HG03039 (cell line): ENCODE measurements around the gene RASA4.
A peak's percentile ranks its signal among the peaks of the same experiment; 100 is the strongest.
"Not testable (repeated sequence)": the region's sequence is repeated elsewhere in the genome, so short reads cannot be mapped to it uniquely, and the experiment has no call there.

Source experiments
- ATAC-seq: cut with Tn5 transposase; IDR thresholded peaks from one replicate; pipeline ENCODE4 v1.9.1; 2021; ENCODE audit warnings: mild to moderate bottlenecking, moderate library complexity; ENCODE audit not compliant: unreplicated experiment

The RASA4 gene

GRCh38 chr7:102616507-102617125 is at the start of gene RASA4:
Gene RASA4 (minus strand): TSS chr7:102616756. CDS start chr7:102616689, 67 bp downstream.
- peak; percentile 73 for ATAC-seq

- not testable (repeated sequence) for ATAC-seq
These were observed 48.2 kb upstream of the RASA4 start for GRCh38 chr7:102664765-102665164.

GRCh38 chr7:102649924-102650323 is 33.4 kb upstream of the RASA4 start, which contains the start of gene SPDYE2B:
Gene SPDYE2B (plus strand): TSS chr7:102650319. CDS start chr7:102652349, 2,030 bp downstream.
- ATAC-seq = not testable (repeated sequence)

GRCh38 chr7:102647813-102648212 is 31.3 kb upstream of the RASA4 start:
- not testable (repeated sequence) for ATAC-seq

- ATAC-seq = not testable (repeated sequence)
These were observed 26.8 kb upstream of the RASA4 start for GRCh38 chr7:102643404-102643803.

GRCh38 chr7:102642691-102643090 is 26.1 kb upstream of the RASA4 start, which contains the start of gene UPK3BL1:
Gene UPK3BL1 (minus strand): TSS chr7:102642791. CDS start chr7:102642741, 50 bp downstream.
- not testable (repeated sequence) for ATAC-seq

GRCh38 chr7:102638848-102639247 is 22.3 kb upstream of the RASA4 start:
- ATAC-seq = not testable (repeated sequence)

GRCh38 chr7:102636956-102637355 is 20.4 kb upstream of the RASA4 start:
- ATAC-seq = not testable (repeated sequence)

- not testable (repeated sequence) for ATAC-seq
These were observed 18.8 kb upstream of the RASA4 start for GRCh38 chr7:102635354-102635753.

- not testable (repeated sequence) for ATAC-seq
These were observed 17.7 kb upstream of the RASA4 start for GRCh38 chr7:102634299-102634698.

- ATAC-seq = not testable (repeated sequence)
These were observed 14.1 kb upstream of the RASA4 start for GRCh38 chr7:102630622-102631021.

GRCh38 chr7:102627271-102627904 is 10.8 kb upstream of the RASA4 start:
- ATAC-seq = not testable (repeated sequence)

GRCh38 chr7:102618122-102618521 is 1.6 kb upstream of the RASA4 start:
- not testable (repeated sequence) for ATAC-seq

- not testable (repeated sequence) for ATAC-seq
These were observed 626 bp downstream of the RASA4 start for GRCh38 chr7:102615930-102616329.

- ATAC-seq = not testable (repeated sequence)
These were observed 1.7 kb downstream of the RASA4 start for GRCh38 chr7:102614873-102615272.

GRCh38 chr7:102614346-102614697 is 2.2 kb downstream of the RASA4 start:
- ATAC-seq = peak; percentile 6

GRCh38 chr7:102613575-102614345 is 2.8 kb downstream of the RASA4 start:
- ATAC-seq = peak; percentile 45

GRCh38 chr7:102611675-102612325 is 4.8 kb downstream of the RASA4 start:
- ATAC-seq = not testable (repeated sequence)

GRCh38 chr7:102611013-102611674 is 5.4 kb downstream of the RASA4 start:
- ATAC-seq = peak; percentile 30

- ATAC-seq = not testable (repeated sequence)
These were observed 6.1 kb downstream of the RASA4 start for GRCh38 chr7:102610441-102610840.
